Spleen (tissue), 11 donors: ENCODE data around the gene FBXO41. TPM values are rescaled to one million over a fixed set of nuclear protein-coding genes. Genes with fewer than 3 reads are reported as not detected.

Source experiments
- DNase-seq: peaks from one replicate; pipeline ENCODE4 v3.0.0-alpha.2; 2020
- H3K27ac ChIP-seq, 8 donors: fragments of 200-600 bp; sonication (generic) in 7 of 8; 1 replicate in 4 of 8; 2 replicates in 4 of 8; pipeline versions ENCODE4 v1.5.0 to v1.8.0; 2016 to 2021; ENCODE audit warnings: inconsistent platforms in 4 of 8, mild to moderate bottlenecking in 4 of 8, moderate library complexity in 1 of 8
- H3K27me3 ChIP-seq, 7 donors: fragments of 200-600 bp; sonication (generic) in 6 of 7; replicated peaks in 1 of 7; 1 replicate in 4 of 7; 2 replicates in 3 of 7; pipeline versions ENCODE4 v1.5.0 to v1.8.0; 2016 to 2021; ENCODE audit warnings: inconsistent platforms in 3 of 7, mild to moderate bottlenecking in 1 of 7
- H3K36me3 ChIP-seq, 6 donors: fragments of 200-600 bp; sonication (generic) in 5 of 6; 1 replicate in 4 of 6; 2 replicates in 2 of 6; pipeline versions ENCODE4 v1.5.0 to v1.8.0; 2016 to 2021; ENCODE audit warnings: inconsistent platforms in 2 of 6
- H3K4me1 ChIP-seq, 6 donors: fragments of 200-600 bp; sonication (generic) in 5 of 6; 1 replicate in 3 of 6; 2 replicates in 3 of 6; pipeline versions ENCODE4 v1.5.0 to v1.8.0; 2016 to 2021; ENCODE audit warnings: inconsistent platforms in 3 of 6
- H3K4me3 ChIP-seq, 8 donors: fragments of 200-600 bp; sonication (generic) in 7 of 8; 1 replicate in 4 of 8; 2 replicates in 4 of 8; pipeline versions ENCODE4 v1.5.0 to v1.8.0; 2016 to 2021; ENCODE audit warnings: inconsistent platforms in 4 of 8, mild to moderate bottlenecking in 4 of 8, moderate library complexity in 2 of 8
- H3K9me3 ChIP-seq, 8 donors: fragments of 200-600 bp; sonication (generic) in 7 of 8; 1 replicate in 4 of 8; 2 replicates in 4 of 8; pipeline versions ENCODE4 v1.5.0 to v1.8.0; 2016 to 2021; ENCODE audit warnings: inconsistent platforms in 4 of 8
- CTCF ChIP-seq, 11 experiments: fragments of 200-600 bp in 7 of 11; fragments of 450-650 bp in 4 of 11; sonication (generic) in 4 of 11; IDR thresholded peaks in 8 of 11; conservative IDR thresholded peaks in 3 of 11; 1 replicate in 7 of 11; 2 replicates in 4 of 11; pipeline versions ENCODE4 v1.4.0 to v1.8.0; 2016 to 2021; ENCODE audit warnings: antibody characterized with exemption in 11 of 11, inconsistent platforms in 4 of 11, mild to moderate bottlenecking in 1 of 11
- POLR2A ChIP-seq, 3 donors: fragments of 450-650 bp; IDR thresholded peaks; one replicate each; pipeline ENCODE4 v1.5.1; 2017; ENCODE audit warnings: antibody characterized with exemption in 3 of 3, mild to moderate bottlenecking in 1 of 3
- POLR2AphosphoS5 ChIP-seq, 3 donors: sonication (generic); formaldehyde crosslinking; IDR thresholded peaks; one replicate each; pipeline ENCODE4 v1.5.1; 2017; ENCODE audit warnings: antibody characterized with exemption in 3 of 3
- WGBS, 5 donors: extraction: QIAGEN DNeasy Blood & Tissue Kit in 3 of 5; methylation state at CpG; one replicate each; pipeline versions ENCODE4 v1.1.5 to v1.1.7; 2013 to 2018; 5-methylcytosine and 5-hydroxymethylcytosine counted together
- intact Hi-C: fragments of 100-400 bp; cut with DNase I; formaldehyde crosslinking; loops from one replicate; pipeline ENCODE4 v1.15.0; 2023; ENCODE audit warnings: low total_unique reads
- polyA plus RNA-seq, 3 donors: library from polyadenylated mRNA; stranded (reverse); fragments of 200-250 nt; gene quantifications; one replicate each; pipeline ENCODE4 v1.2.1, GENCODE V29; 2013
- total RNA-seq, 7 donors: library from RNA; depleted of rRNA in 3 of 7; stranded (reverse); fragments of >200 nt in 3 of 7; fragmentation: NEBNext Ultra II Directional in 4 of 7; extraction: Animal tissue kit (Norgen Biotek cat#: 25700) in 4 of 7; gene quantifications; one replicate each; pipeline versions ENCODE4 v1.1.0 to v1.2.1, GENCODE V29; 2016 to 2021
- donor health status: healthy with polysubstance abuse.
- donor health status: DM: no; HTN: no; CAD: no; lungs with moderate emphysema.
- donor health status: DM: no; HTN: no; CAD: no.
- donor health status: Bipolar disorder and iron deficiency.
- donor health status: healthy.
- donor health status: DM: no; HTN: no; CAD: no.
- donor health status: DM: yes; HTN: yes; CAD: no.

The FBXO41 gene
- total and polyA plus RNA-seq, 10 donors: 4.8 to 15.9 (median 12.6) TPM

GRCh38 chr2:73217826-73218225 lies 66.5 kb downstream of the FBXO41 start:
- 86 to 95% (median 91%) methylated on average over 2 of the region's 2 CpGs for WGBS, 5 donors
- Histone ChIP-seq H3K9me3 (no peaks in the 10 kb centered on the region), H3K4me1 (peaks cover 15 to 30% (median 25%) of the 10 kb centered on the region in 6 donors), H3K27me3 (no peaks in the 10 kb centered on the region), H3K27ac (no peak overlapping the region), H3K36me3 (peaks cover 0 to 47% (median 38%) of the 10 kb centered on the region in 6 donors), H3K4me3 (no peak overlapping the region)
- DNase-seq: no peak
- intact Hi-C loops: no loop called here
- no peak for TF ChIP-seq CTCF (IDR thresholded peaks at IDR 0.05 in 8 of 11, conservative IDR thresholded peaks at IDR 0.05 in 3 of 11)
- no peak for TF ChIP-seq POLR2AphosphoS5 (IDR thresholded peaks at IDR 0.05)
- no peak for TF ChIP-seq POLR2A (IDR thresholded peaks at IDR 0.05)

- 92 to 96% (median 95%) methylated on average over 5 of the region's 5 CpGs for WGBS, 5 donors
- no peak for DNase-seq
- no peak for TF ChIP-seq POLR2A (IDR thresholded peaks at IDR 0.05)
- no peak for TF ChIP-seq CTCF (IDR thresholded peaks at IDR 0.05 in 8 of 11, conservative IDR thresholded peaks at IDR 0.05 in 3 of 11)
- TF ChIP-seq POLR2AphosphoS5 (IDR thresholded peaks at IDR 0.05): no peak
Observed at GRCh38 chr2:73217160-73217559, 67.1 kb downstream of the FBXO41 start.

GRCh38 chr2:73215254-73215653 lies 69.0 kb downstream of the FBXO41 start:
- intact Hi-C loops: no loop called here
- 71 to 89% (median 81%) methylated on average over 4 of the region's 4 CpGs for WGBS, 5 donors
- peak overlapping the region in 2 of 8 donors; percentile 100 for H3K4me3 ChIP-seq

More at GRCh38 chr2:73217160-73217559, 67.1 kb downstream of the FBXO41 start:
- H3K27me3 ChIP-seq: no peaks in the 10 kb centered on the region
- no peak overlapping the region for H3K4me3 ChIP-seq
- intact Hi-C loops: no loop called here
- peaks cover 0 to 41% (median 31%) of the 10 kb centered on the region in 6 donors for H3K36me3 ChIP-seq
- H3K9me3 ChIP-seq: no peaks in the 10 kb centered on the region
- no peak overlapping the region for H3K27ac ChIP-seq
- H3K4me1 ChIP-seq: peaks cover 20 to 36% (median 31%) of the 10 kb centered on the region in 6 donors

More at GRCh38 chr2:73215254-73215653, 69.0 kb downstream of the FBXO41 start:
- Histone ChIP-seq H3K9me3 (no peaks in the 10 kb centered on the region), H3K4me1 (peaks cover 20 to 39% (median 33%) of the 10 kb centered on the region in 6 donors), H3K27me3 (no peaks in the 10 kb centered on the region), H3K36me3 (peaks cover 0 to 22% (median 14%) of the 10 kb centered on the region in 6 donors), H3K27ac (peak overlapping the region in 2 of 8 donors; percentile 80 to 83)
- DNase-seq: no peak
- TF ChIP-seq POLR2AphosphoS5 (IDR thresholded peaks at IDR 0.05): no peak
- no peak for TF ChIP-seq CTCF (IDR thresholded peaks at IDR 0.05 in 8 of 11, conservative IDR thresholded peaks at IDR 0.05 in 3 of 11)
- no peak for TF ChIP-seq POLR2A (IDR thresholded peaks at IDR 0.05)
